NCI-H2081 (cell line): Measurements from ENCODE around the gene EDIL3.
"Not testable (repeated sequence)": the region's sequence is repeated elsewhere in the genome, so short reads cannot be mapped to it uniquely, and the experiment has no call there.

Experiments used
- DNase-seq, 2 experiments: peaks; one replicate each; lab custom pipeline; 2025; lab: John Stamatoyannopoulos, UW

The EDIL3 gene

DNA sequence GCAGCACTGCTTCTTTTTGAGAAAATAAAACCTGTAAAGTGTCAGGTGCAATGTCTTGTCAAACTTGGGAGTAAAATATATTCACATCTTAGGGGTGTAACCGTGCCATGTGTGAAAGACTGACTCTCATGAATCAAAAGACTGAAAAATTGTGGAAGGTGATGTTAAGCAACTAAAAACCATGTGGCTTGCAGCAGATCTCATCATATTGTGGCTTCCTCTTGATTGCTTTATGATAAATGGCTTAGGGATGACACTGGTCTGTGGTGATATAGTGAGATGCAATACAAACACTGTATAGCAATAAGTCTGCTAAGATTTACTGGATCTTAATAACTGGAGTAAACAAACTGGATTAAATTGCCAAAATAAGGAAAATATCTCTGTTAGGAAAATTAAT lies 321.6 kb downstream of the EDIL3 start:
- DNase-seq: no peak

DNA sequence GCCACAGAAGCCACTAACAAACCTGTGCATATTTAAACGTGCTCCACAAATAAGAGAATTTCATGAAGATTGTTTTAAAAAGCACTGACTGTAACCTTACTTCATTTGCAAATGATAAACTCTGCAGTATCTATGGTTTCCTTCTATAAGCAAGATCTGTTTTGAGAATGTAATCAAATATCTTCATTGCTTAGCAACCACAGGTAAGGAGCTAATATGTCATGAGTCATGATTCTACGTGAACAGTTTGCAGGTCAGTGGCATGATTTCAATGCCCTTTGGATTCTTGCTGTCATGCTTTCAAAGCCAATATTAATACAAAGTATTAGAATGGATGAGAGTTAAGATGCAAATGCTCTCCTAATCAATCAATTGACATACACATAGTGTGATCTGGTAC lies 325.0 kb downstream of the EDIL3 start:
- no peak for DNase-seq

DNA sequence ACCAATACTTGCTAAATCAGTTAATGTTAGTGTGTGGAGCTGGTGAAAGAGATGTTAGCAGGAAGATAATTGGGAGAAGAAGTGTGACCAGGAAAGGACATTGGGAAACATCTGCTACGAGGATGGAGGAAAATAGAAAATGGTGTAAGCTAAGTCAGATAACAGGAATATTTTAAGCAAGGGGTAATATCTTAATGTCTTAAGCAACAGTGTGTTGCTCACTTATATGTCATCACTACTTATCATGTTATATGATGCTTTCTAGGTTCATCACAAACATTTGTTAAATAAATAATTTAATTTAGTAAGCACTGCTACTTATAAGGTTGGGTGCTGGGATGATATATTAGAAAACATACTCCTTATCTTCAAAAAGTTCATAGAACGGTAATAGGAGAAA lies 326.1 kb downstream of the EDIL3 start:
- DNase-seq: no peak

DNA sequence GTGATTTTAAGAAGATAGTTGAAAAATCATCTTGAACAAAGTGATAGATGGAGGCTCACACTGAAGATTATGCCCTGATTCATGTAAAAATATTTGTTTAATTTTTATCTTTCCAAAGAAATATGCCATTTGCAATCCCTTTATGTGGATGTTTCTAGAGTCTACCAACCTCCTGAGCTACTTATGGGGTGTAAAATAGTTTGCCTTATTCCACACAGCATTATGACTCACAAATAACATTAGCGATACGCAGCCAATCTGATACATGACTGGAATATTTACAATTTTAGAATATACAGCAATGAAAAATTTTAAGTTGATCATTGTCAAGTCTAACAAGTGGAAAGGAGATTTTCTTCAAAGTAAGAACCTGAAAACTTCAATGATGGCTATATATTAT lies 327.5 kb downstream of the EDIL3 start:
- no peak for DNase-seq

DNA sequence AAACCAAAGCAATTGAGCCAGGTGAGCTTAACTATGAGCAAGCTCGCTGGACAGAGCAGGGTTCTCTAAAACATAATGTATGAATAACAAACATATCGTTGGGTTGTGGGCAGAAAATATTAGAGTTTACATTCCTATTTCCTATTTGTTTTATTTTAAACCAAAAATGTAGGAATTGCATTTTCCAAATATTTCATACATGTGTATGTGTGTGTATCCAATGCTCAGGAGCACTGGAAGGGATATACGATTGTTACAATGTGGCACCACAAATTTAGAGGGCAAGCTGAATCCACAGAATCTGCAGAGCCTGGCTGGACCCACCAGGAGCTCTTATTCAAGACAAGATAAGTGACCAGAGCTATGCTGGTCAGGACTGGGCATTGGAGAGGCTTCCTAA lies 338.7 kb downstream of the EDIL3 start:
- no peak for DNase-seq

DNA sequence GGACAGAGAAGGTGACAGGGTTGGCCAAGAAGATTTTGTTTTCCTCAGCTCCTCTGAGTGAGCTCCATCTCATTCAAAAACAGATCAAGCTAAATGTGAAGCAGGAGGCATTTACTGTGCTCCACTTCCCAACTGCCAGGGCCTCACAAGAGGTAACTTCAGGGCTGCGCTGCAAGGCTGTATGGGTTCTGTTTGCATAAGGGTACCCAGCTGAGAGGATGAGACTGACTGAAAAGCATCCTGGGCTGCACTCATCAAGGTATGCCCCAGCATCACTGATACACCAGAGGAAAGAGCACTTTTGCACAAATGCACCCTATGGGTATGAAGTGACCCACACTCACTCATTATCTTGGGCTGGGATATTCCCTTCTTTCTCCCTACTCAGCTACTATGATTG lies 347.8 kb downstream of the EDIL3 start:
- no peak for DNase-seq

DNA sequence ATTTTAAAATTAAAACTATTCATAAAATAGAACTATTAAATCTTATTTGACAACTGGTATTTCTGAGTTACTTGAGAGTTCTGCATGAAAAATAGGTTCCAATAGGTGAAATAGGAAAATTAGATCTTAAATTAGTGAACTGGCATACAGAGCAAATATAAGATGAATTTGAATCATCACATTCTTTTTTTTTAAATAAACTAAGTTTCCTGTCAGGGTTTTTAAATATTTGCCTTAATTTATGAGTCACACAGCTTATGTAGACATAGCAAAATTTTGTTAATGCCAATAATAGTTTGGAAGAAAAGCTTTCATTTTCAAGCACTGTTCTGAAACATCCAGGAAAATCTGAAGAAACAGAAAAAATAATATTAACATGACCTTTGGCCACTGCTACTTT lies 352.4 kb downstream of the EDIL3 start:
- DNase-seq: no peak

DNA sequence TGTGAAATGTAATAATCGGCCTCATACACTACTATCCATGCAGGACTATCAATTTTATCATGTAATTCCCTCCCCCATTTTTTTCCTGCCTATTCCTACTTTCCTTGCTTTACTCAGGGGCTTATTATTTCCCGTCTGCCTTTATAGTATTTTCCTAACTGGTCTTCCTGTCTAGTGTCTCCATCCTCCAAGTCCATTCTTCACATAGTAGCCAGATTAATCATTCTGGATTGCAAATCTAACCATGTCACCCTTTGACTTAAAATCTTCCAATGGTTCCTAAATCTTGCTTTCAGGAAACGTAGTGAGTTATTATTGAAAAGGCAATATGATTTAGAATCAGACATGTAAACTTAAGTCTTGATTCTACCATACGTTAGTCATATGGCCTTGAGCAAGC lies 356.6 kb downstream of the EDIL3 start:
- DNase-seq: no peak

DNA sequence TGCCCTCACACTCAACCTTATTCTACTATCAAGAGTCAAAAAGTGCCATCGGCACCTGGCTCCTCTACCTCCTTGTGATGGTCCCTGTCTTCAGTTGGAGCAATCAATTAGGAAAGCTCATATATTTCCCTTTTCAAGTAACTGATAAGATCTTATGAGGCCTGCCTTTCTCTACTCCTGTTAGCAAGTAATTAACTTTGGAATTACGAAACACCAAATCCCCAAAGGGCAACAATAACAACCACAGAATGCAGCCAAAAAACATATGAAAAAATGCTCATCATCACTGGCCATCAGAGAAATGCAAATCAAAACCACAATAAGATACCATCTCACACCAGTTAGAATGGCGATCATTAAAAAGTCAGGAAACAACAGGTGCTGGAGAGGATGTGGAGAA lies 366.2 kb downstream of the EDIL3 start:
- not testable (repeated sequence) for DNase-seq

DNA sequence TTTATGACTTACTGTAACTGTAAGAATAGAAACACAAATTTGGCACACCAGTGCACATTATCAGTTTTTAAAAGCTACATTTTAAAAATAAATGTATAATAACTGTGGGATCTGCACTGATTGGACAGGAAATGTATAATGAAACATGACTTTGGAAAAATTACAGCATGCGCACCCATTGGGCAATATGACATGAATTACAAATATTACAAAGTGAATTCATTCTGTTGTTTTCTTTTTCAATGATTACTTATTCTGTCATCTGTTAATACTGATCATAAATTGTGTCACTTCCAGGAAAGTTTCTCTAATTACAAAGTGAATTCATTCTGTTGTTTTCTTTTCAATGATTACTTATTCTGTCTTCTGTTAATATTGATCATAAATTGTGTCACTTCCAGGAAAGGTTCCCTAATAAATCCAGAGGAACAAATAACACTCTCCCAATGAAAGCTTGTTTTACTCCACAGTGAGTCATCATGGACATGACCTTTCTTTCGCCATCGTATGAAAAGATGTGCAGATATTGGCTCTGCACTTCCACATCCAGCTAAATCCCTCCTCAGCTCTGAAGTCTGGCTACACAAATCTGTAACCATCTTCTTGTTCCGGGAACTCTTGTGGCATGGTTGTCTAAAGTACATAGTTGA lies 367.0 kb downstream of the EDIL3 start:
- DNase-seq: no peak

DNA sequence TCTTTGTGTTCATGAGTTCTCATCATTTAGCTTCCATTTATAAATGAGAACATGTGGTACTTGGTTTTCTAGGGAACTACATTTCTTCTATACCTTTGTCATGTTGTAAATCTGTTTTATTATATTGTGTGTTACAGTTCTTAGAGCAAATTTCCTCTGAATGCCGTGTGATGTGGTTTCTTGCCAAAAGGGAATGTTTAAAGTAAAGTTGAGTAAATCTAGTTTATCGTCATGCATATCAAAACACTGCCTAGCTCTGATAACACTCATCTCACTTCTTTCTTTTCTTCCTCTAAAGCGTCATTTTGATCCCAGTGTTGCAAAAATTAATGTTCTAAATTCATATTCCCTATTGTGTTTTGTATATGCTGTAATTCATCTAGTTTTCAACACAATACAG lies 368.6 kb downstream of the EDIL3 start:
- DNase-seq: no peak

DNA sequence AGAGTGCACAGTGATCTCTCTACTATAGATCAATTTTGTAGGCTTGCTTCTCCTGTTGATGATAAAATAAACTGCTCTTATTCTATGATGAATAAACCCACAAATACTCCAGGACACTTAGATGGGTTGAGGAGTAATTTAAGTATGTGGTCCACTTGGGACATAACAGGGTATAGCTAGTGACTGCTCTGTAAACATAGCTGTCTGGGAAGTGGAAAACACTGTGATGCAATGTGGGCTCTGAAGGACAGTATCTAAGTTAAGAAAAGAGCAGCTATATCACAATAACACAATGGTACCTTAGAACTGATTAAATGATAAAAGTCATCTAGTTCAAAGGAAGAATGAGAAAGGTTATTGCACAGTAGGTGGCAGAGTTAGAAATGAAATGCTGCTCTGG lies 369.7 kb downstream of the EDIL3 start:
- no peak for DNase-seq

DNA sequence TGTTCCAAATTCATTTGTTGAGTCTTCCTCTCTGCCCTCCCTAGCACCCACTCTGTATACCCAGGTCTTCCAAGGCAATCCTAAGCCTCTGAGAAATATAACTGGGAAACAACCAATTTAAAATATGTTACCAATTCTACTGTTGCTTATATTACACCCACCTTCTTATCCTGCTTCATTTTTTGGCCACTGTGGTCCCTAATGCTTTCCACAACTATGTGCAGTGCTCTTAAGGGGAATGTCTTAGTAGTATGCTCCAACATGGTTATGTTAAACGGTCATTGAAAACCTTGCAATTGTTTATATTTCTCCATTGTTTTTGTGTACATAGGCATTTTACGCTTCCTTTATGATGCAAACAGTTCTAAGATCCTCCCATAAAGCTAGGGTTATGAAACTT lies 390.9 kb downstream of the EDIL3 start:
- no peak for DNase-seq

DNA sequence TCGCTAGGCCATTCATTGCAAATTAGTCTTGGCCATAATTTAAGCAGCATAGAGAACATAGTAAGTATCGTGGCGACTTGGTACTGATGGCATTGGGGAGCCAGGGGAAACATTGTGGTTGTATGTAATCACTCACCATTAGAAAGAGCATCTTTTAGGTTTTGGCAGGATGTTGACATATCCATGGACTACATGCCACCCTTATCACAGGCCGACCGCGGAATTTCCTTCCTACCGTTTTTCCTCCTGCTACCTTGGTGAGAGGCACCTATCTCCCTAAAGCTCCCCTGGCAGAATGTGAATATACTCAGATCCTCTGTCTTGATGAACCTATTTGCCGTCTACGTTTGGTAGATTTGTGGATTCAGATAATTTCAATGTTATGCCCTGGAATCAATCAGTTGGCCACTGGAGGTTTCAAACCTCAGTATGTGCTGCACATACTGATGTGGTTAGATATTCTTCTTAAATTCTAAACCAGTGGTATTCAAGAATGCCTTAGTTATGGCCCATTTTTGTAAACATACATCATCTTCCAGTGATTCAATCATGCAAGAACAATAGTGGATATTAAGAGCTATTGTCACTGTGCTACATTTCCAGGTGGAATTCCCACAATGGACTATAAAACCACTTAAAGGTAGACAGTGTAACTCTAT lies 393.0 kb downstream of the EDIL3 start:
- DNase-seq: no peak

DNA sequence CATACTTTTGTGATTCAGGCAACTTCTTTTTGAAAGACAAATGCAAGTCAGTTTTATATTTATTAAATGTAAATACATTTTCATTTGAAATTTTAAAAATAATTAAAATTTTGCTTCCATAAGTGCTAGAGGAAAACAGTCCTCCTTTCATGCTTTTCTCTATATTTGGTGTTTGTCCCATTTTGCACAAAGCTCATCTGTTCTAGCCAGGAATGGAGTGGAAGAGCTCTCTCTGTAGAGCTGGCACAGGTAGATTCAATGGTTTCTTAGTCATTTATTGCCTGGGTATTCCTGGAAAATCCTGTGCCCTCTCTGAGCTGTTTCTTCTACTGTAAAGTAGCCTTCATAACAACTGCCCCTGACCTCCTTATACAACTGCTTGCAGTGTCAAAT lies 396.4 kb downstream of the EDIL3 start:
- DNase-seq: no peak

DNA sequence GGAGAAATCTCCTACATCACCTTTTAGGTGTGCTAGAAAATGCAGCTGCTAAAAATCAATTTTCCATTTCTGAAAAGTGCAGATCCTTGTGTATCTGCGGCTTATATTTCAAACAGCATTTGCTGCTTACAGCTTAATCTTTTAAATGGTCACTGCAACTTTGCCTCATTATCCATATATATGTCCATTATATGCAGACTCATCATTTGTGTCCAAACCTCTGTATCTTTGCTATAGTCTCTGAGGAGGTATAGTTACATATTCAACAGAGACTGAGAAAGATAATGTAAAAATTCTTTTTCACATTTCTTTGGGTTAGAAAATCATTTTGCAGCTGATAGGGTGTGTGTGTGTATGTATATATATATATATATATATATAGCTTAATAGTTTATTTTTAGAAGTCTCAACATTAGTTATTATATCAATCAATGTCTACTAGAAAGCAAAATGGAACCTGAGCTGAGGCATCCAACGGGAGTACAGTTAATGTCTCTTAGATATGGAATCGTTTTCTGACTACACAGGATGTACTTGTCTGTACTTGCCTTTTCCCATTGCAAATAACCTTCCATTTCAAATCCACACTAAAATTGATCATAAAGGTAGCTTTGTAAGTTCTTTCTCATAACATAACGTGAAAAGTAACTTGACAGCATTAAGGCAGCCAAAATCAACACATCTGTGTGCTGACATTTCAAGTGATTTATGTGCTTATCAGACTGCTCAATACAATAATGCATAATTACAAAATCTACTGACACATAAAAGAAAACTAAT lies 397.0 kb downstream of the EDIL3 start:
- DNase-seq: no peak

DNA sequence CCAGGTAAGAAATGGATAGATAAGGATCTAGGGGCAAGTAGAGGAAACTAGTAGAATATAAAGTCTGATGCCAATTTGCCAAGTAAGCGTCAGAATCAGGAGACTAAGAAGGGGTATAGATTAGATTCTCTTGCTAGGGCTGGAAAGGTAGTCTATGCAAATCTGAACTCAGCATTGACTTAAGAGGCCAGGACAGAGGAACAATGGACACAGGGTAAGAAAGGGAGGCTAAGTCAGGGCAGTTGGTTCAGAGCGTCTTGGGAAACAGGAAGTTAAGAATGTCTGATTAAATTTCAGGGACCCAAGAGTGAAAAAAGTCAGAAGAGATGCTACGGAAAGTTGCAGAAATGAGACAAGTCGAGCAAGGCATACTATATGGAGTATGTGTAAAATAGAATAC lies 400.8 kb downstream of the EDIL3 start:
- no peak for DNase-seq

DNA sequence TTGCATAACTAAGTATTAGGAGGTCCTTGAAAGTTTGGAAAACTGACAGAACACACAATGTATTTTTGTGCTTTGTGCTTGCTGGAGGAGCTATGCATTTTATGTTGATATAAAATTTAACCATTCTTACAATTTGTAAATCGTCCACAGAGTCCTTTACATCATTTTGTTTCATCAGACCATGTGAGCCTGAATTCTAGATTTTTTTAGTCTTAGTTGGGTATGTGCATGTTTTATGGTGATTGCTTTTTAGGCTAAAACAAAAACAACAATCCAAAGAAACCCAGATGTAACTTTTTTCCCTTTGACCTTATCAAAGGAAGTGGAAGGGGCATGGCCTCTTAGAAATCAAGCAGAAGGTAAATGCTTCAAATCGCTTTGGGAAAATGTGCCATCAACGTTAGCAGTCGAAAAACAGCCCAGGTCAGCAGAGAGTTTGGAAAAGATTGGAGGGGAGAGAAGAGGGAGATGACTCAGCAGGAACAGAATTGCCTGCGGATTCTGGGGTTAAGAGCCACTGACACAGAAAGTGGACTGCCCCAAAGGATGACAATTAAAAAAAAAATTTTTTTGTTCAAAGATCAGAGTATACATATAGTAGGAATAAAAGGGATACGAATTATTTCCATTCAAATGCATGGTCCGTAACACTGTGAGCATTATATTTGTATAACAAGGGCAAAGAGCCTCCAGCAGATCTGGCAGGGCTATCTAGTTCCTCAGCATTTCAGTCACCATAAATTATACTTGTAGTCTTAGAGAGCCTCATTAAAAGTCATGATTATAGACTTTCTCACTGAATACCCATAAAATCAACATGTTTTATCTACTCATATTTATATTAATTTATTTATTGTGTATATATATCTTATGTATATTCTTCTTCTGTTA lies 410.5 kb downstream of the EDIL3 start:
- DNase-seq: no peak

DNA sequence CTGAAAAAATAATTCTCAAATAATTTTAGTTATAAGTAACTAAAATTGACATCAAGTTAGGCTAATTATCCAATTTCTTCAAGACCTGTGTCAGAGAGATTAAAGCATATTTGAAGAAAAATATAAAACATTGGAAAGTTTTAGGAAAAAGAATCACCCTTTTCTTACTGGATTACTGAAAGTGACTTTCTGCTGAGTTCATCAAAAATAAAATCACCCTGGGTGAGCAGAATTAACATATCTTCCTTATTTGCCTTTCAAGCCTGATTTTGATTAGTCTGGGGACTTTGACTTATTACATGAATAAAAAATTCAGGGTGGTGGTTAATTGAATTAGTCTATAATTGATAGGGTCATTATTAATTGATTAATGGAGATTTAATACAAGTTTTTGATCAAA lies 411.8 kb downstream of the EDIL3 start:
- no peak for DNase-seq

DNA sequence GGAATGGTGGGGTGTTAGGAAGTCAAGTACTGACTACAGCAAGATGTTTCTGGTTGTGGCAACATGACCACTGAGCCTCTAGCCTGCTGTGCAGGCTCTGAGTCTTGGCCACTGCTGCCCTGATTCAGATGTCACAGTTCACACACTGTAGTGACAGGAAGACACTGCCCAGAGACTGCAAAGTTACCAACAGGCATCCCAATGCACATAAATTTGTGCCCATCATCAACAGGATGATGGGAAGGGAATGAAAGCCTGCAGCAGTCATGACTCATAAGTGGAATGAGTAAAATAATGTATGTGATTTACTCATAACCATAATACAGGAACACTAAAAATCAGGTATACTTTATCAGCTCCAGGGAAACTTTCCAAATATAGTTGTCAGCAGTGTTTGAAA lies 412.4 kb downstream of the EDIL3 start:
- no peak for DNase-seq

DNA sequence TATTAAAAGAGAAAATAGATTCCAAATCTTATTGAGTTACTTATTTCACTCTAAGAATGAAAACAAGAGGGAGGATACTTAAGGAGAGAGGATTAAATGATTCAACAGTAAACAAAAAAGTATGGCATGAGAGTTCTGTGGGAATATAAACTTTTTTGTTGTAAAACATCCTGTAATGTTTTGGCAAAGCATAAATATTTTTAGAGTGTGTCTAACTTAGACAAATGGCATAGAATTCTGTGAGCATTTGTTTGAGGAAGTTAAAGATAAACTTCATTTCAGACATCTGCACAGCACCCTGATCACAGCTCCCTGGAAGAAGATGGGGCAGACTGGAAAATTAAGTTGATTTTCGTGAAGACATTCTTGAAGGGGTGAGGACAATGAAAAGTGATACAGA lies 417.3 kb downstream of the EDIL3 start:
- DNase-seq: no peak

DNA sequence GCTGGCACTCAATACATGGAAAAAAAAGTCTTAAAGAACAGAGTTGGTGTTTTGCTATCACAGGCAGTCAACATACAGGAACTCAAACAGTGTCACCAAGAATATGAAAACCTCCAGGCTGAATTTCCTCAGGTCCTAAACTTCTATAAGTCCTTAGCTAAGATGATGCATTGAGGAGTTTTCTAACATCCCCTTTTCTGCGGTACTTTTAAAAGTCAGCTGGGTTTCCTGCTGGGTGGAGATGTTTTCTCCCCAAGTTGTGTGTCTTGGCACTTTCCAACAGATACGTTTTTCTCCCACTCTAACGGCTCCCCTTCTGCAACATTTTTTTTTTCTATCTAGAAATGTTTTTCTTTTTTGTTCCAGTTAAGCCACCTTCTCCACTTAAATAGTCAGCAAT lies 419.2 kb downstream of the EDIL3 start:
- DNase-seq: no peak
